Keratinocyte (primary cell): Measurements from ENCODE around the gene FMR1. TPM values are rescaled to one million over a fixed set of nuclear protein-coding genes. Genes with fewer than 3 reads are reported as not detected.

ENCODE experiments used
- DNase-seq: peaks from one replicate; pipeline ENCODE4 v3.0.0-alpha.2; 2011; ENCODE audit warnings: low read depth, missing footprints, low spot score
- FAIRE-seq: peaks from 2 replicates; lab custom pipeline; 2011; peaks lifted over from hg19 to GRCh38; lab: Jason Lieb, UNC
- H2AFZ ChIP-seq: 2 replicates; pipeline ENCODE4 v1.6.0; 2012; ENCODE audit warnings: low read length, control low read depth, inconsistent platforms; ENCODE audit not compliant: control insufficient read depth
- H3K27ac ChIP-seq: 2 replicates; pipeline ENCODE4 v1.5.1; 2011; ENCODE audit warnings: low read length; ENCODE audit not compliant: control insufficient read depth, insufficient read depth
- H3K27me3 ChIP-seq: 3 replicates; pipeline ENCODE4 v1.6.0; 2011; ENCODE audit warnings: low read length; ENCODE audit not compliant: control insufficient read depth, insufficient read depth; ENCODE audit errors: extremely low read depth
- H3K36me3 ChIP-seq, 2 experiments: 2 replicates in 1 of 2; 3 replicates in 1 of 2; pipeline ENCODE4 v1.5.1; 2011; ENCODE audit warnings: low read length in 2 of 2, mild to moderate bottlenecking in 1 of 2; ENCODE audit not compliant: control insufficient read depth in 2 of 2, insufficient read depth in 2 of 2; ENCODE audit errors: extremely low read depth in 1 of 2
- H3K4me1 ChIP-seq: 3 replicates; pipeline ENCODE4 v1.5.1; 2011; ENCODE audit warnings: low read length; ENCODE audit not compliant: control insufficient read depth, insufficient read depth; ENCODE audit errors: extremely low read depth
- H3K4me2 ChIP-seq: 3 replicates; pipeline ENCODE4 v1.6.0; 2011; ENCODE audit warnings: low read depth, low read length; ENCODE audit not compliant: control insufficient read depth, insufficient read depth; ENCODE audit errors: extremely low read depth
- H3K4me3 ChIP-seq, 3 experiments: fragments of 200-600 bp in 1 of 3; sonication (generic) in 1 of 3; 2 replicates in 2 of 3; 3 replicates in 1 of 3; pipeline ENCODE4 v1.5.1; 2011 to 2016; ENCODE audit warnings: low read length in 3 of 3, mild to moderate bottlenecking in 3 of 3, control low read depth in 2 of 3, inconsistent platforms in 1 of 3, low read depth in 1 of 3, mixed read lengths in 1 of 3, mixed run types in 1 of 3, moderate library complexity in 1 of 3; ENCODE audit not compliant: control insufficient read depth in 2 of 3, insufficient read depth in 2 of 3; ENCODE audit errors: extremely low read depth in 1 of 3
- H3K79me2 ChIP-seq: 2 replicates; pipeline ENCODE4 v1.6.0; 2012; ENCODE audit warnings: low read length; ENCODE audit not compliant: control insufficient read depth, insufficient read depth
- H3K9ac ChIP-seq: 3 replicates; pipeline ENCODE4 v1.6.0; 2011; ENCODE audit warnings: low read length; ENCODE audit not compliant: control insufficient read depth, insufficient read depth; ENCODE audit errors: extremely low read depth
- H3K9me1 ChIP-seq: 3 replicates; pipeline ENCODE4 v1.6.0; 2011; ENCODE audit warnings: low read length; ENCODE audit not compliant: control insufficient read depth, insufficient read depth; ENCODE audit errors: extremely low read depth
- H3K9me3 ChIP-seq: 2 replicates; pipeline ENCODE4 v1.5.1; 2012; ENCODE audit warnings: low read depth, low read length; ENCODE audit not compliant: control insufficient read depth
- H4K20me1 ChIP-seq: 3 replicates; pipeline ENCODE4 v1.6.0; 2011; ENCODE audit warnings: low read length; ENCODE audit not compliant: control insufficient read depth, insufficient read depth; ENCODE audit errors: extremely low read depth
- EZH2 ChIP-seq: IDR thresholded peaks from one replicate; pipeline ENCODE4 v1.6.1; 2012; ENCODE audit warnings: inconsistent platforms, mild to moderate bottlenecking, low read length, moderate library complexity
- dilution Hi-C: fragments of 300-500 bp; cut with MboI; formaldehyde crosslinking; loops from one replicate; pipeline ENCODE4 v1.7.0; 2020; ENCODE audit warnings: low sequenced_read_pairs; ENCODE audit not compliant: extremely low pct_ligation_motif_present
- polyA plus RNA-seq, 5 experiments: library from polyadenylated mRNA; depleted of rRNA in 3 of 5; stranded (reverse) in 3 of 5; stranded (forward) in 1 of 5; unstranded in 1 of 5; fragments of >200 nt; gene quantifications; 1 replicate in 1 of 5; 2 replicates in 3 of 5; 3 replicates in 1 of 5; pipeline versions ENCODE4 v1.2.1 to v1.2.3, GENCODE V29; 2011 to 2012; ENCODE audit warnings: missing spikeins in 2 of 5, low read depth in 1 of 5, low replicate concordance in 1 of 5
- TF ChIP-seq, protein P1 (sequence below), 3 experiments: IDR thresholded peaks in 1 of 3; conservative IDR thresholded peaks in 1 of 3; optimal IDR thresholded peaks in 1 of 3; 2 replicates in 2 of 3; 3 replicates in 1 of 3; pipeline versions ENCODE3 to v1.5.1; 2011; ENCODE audit warnings: low read length in 3 of 3, mild to moderate bottlenecking in 3 of 3, moderate library complexity in 2 of 3, control low read depth in 1 of 3, inconsistent platforms in 1 of 3; ENCODE audit not compliant: insufficient read depth in 2 of 3; ENCODE audit errors: extremely low read depth in 1 of 3

FMR1 gene
- polyA plus RNA-seq, 1 donor (not counting 4 experiments of a cell fraction or from before 2014, with no cell fraction given): 26.0 TPM

DNA sequence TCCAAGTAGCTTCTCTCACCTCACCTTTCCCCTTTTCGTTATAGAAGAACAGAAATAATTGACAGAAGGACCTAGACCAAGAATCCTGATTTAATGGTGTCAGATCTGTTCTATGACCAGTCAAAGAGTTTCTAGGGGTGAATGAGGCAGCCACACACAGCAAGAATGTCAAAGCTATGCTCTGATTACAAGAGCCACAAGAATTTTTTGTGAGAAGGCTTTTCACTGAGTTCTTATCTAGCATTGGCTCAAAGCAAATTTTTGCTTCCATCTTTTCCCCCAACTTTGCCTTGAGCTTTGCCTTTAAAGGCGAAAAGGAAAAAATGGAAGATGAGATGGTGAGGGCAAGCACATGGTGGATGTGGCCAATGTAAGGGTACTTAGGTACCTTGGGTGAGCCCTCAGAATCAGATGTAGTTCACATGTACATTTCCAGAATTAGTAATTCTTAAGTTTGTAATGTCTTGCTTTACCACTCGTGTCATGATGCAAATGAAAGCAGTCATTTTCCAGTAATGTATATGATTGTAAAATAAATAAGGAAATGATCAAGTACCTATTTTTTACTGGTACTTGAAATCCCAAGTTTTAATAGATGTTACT is 23.5 kb downstream of the FMR1 start:
- no peak overlapping the region for H3K4me3 ChIP-seq
- DNase-seq: no peak
- H3K9me3 ChIP-seq: no peaks in the 10 kb centered on the region
- no peaks in the 10 kb centered on the region for H3K4me1 ChIP-seq
- no peaks in the 10 kb centered on the region for H4K20me1 ChIP-seq
- dilution Hi-C loops: no loop called here
- H3K4me2 ChIP-seq: no peak overlapping the region
- TF ChIP-seq, protein P1, sequence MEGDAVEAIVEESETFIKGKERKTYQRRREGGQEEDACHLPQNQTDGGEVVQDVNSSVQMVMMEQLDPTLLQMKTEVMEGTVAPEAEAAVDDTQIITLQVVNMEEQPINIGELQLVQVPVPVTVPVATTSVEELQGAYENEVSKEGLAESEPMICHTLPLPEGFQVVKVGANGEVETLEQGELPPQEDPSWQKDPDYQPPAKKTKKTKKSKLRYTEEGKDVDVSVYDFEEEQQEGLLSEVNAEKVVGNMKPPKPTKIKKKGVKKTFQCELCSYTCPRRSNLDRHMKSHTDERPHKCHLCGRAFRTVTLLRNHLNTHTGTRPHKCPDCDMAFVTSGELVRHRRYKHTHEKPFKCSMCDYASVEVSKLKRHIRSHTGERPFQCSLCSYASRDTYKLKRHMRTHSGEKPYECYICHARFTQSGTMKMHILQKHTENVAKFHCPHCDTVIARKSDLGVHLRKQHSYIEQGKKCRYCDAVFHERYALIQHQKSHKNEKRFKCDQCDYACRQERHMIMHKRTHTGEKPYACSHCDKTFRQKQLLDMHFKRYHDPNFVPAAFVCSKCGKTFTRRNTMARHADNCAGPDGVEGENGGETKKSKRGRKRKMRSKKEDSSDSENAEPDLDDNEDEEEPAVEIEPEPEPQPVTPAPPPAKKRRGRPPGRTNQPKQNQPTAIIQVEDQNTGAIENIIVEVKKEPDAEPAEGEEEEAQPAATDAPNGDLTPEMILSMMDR (optimal IDR thresholded peaks at IDR 0.05 in 1 of 3, IDR thresholded peaks at IDR 0.05 in 1 of 3, conservative IDR thresholded peaks at IDR 0.05 in 1 of 3; ENCODE audit: extremely low read depth in 1 of 3, insufficient read depth in 2 of 3, low read length in 3 of 3): no peak
- TF ChIP-seq EZH2: no peak
- no peak overlapping the region for H3K9ac ChIP-seq
- no peak overlapping the region for H2AFZ ChIP-seq
- H3K36me3 ChIP-seq: no peaks in the 10 kb centered on the region
- no peak for FAIRE-seq
- H3K27me3 ChIP-seq: no peaks in the 10 kb centered on the region
- no peaks in the 10 kb centered on the region for H3K9me1 ChIP-seq
- no peak overlapping the region for H3K27ac ChIP-seq
- no peaks in the 10 kb centered on the region for H3K79me2 ChIP-seq

DNA sequence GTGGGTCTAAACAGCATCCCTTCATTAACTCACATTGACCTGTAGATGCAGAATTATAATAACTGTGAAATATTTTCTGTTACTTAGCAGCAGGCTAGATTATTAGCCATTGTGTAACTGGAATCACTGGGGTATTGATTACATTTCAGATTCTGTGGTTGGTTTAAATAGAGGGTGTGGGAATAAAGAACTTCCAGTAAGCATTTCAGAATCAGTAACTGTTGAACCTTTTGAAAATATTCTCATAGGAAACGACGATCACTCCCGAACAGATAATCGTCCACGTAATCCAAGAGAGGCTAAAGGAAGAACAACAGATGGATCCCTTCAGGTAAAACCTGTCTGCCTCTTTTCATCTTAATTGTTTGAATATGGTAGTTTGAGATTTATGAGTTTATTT is 33.6 kb downstream of the FMR1 start:
- Histone ChIP-seq H3K9me1 (no peaks in the 10 kb centered on the region), H3K36me3 (peaks cover 0 to 2% of the 10 kb centered on the region in 2 experiments), H3K4me2 (no peak overlapping the region), H3K4me3 (no peak overlapping the region), H3K79me2 (no peaks in the 10 kb centered on the region), H4K20me1 (no peaks in the 10 kb centered on the region), H3K27me3 (no peaks in the 10 kb centered on the region), H3K27ac (no peak overlapping the region), H3K9ac (no peak overlapping the region), H3K9me3 (no peaks in the 10 kb centered on the region), H3K4me1 (no peaks in the 10 kb centered on the region), H2AFZ (no peak overlapping the region)
- DNase-seq (no peak), FAIRE-seq (no peak)
- no peak for TF ChIP-seq EZH2
- TF ChIP-seq, protein P1 (optimal IDR thresholded peaks at IDR 0.05 in 1 of 3, IDR thresholded peaks at IDR 0.05 in 1 of 3, conservative IDR thresholded peaks at IDR 0.05 in 1 of 3; ENCODE audit: extremely low read depth in 1 of 3, insufficient read depth in 2 of 3, low read length in 3 of 3): no peak
- dilution Hi-C loops: no loop called here
